GM18520 (cell line): Measurements from ENCODE around the gene ALDH1B1.
"Not testable (repeated sequence)": the region's sequence is repeated elsewhere in the genome, so short reads cannot be mapped to it uniquely, and the experiment has no call there.

Source experiments
- ATAC-seq: cut with Tn5 transposase; IDR thresholded peaks from one replicate; pipeline ENCODE4 v1.9.1; 2021; ENCODE audit not compliant: unreplicated experiment

ALDH1B1 gene

GRCh38 chr9:38360839-38361472 lies 31.5 kb upstream of the ALDH1B1 start:
- ATAC-seq = no peak

- ATAC-seq = no peak
These were observed 31.0 kb upstream of the ALDH1B1 start for GRCh38 chr9:38361473-38361850.

- ATAC-seq = peak; percentile 55
These were observed 29.5 kb upstream of the ALDH1B1 start for GRCh38 chr9:38362852-38363588.

GRCh38 chr9:38363589-38363925 lies 28.9 kb upstream of the ALDH1B1 start:
- no peak for ATAC-seq

GRCh38 chr9:38367898-38368297 lies 24.6 kb upstream of the ALDH1B1 start:
- ATAC-seq = no peak

GRCh38 chr9:38368731-38369130 lies 23.8 kb upstream of the ALDH1B1 start:
- ATAC-seq = no peak

GRCh38 chr9:38370176-38370575 lies 22.3 kb upstream of the ALDH1B1 start:
- no peak for ATAC-seq

- peak; percentile 61 for ATAC-seq
These were observed 21.0 kb upstream of the ALDH1B1 start for GRCh38 chr9:38371495-38371894.

- ATAC-seq = no peak
These were observed 19.5 kb upstream of the ALDH1B1 start for GRCh38 chr9:38372762-38373619.

GRCh38 chr9:38373679-38374078 lies 18.8 kb upstream of the ALDH1B1 start:
- no peak for ATAC-seq

- ATAC-seq = no peak
These were observed 17.5 kb upstream of the ALDH1B1 start for GRCh38 chr9:38374847-38375571.

- ATAC-seq = no peak
These were observed 16.9 kb upstream of the ALDH1B1 start for GRCh38 chr9:38375572-38375963.

- no peak for ATAC-seq
These were observed 16.4 kb upstream of the ALDH1B1 start for GRCh38 chr9:38376021-38376670.

- ATAC-seq = not testable (repeated sequence)
These were observed 15.0 kb upstream of the ALDH1B1 start for GRCh38 chr9:38377336-38378083.

GRCh38 chr9:38380230-38380871 lies 12.2 kb upstream of the ALDH1B1 start:
- ATAC-seq = no peak

- no peak for ATAC-seq
These were observed 11.5 kb upstream of the ALDH1B1 start for GRCh38 chr9:38380872-38381534.

GRCh38 chr9:38382141-38382540 lies 10.4 kb upstream of the ALDH1B1 start:
- ATAC-seq = no peak

GRCh38 chr9:38384990-38385848 lies 7.3 kb upstream of the ALDH1B1 start:
- ATAC-seq = no peak
